Thymus (tissue), 11 donors: ENCODE measurements around the gene AS3MT. TPM values are rescaled to one million over a fixed set of nuclear protein-coding genes. Genes with fewer than 3 reads are reported as not detected.
"Not testable (repeated sequence)": the region's sequence is repeated elsewhere in the genome, so short reads cannot be mapped to it uniquely, and the experiment has no call there.

Source experiments
- DNase-seq, 9 donors: peaks; one replicate each; pipeline ENCODE4 v3.0.0-alpha.2; 2013; ENCODE audit warnings: low spot score in 9 of 9, low read depth in 6 of 9, missing footprints in 1 of 9
- H3K27ac ChIP-seq, 2 donors: one replicate each; pipeline ENCODE4 v1.5.1; 2013; ENCODE audit warnings: control low read depth in 1 of 2, low read depth in 1 of 2, low read length in 1 of 2, mild to moderate bottlenecking in 1 of 2, moderate library complexity in 1 of 2
- H3K27me3 ChIP-seq, 2 donors: one replicate each; pipeline ENCODE4 v1.5.1; 2013; ENCODE audit warnings: low read length in 1 of 2; ENCODE audit not compliant: control insufficient read depth in 2 of 2, insufficient read depth in 1 of 2
- H3K36me3 ChIP-seq, 2 donors: one replicate each; pipeline ENCODE4 v1.5.1; 2013; ENCODE audit warnings: low read length in 1 of 2, mild to moderate bottlenecking in 1 of 2, moderate library complexity in 1 of 2; ENCODE audit not compliant: control insufficient read depth in 2 of 2, insufficient read depth in 2 of 2
- H3K4me1 ChIP-seq, 2 donors: one replicate each; pipeline ENCODE4 v1.5.1; 2013; ENCODE audit warnings: low read length in 2 of 2; ENCODE audit not compliant: control insufficient read depth in 2 of 2, insufficient read depth in 2 of 2
- H3K4me3 ChIP-seq, 2 donors: one replicate each; pipeline ENCODE4 v1.5.1; 2013; ENCODE audit warnings: low read length in 2 of 2, control low read depth in 1 of 2, mild to moderate bottlenecking in 1 of 2
- H3K9me3 ChIP-seq, 2 donors: one replicate each; pipeline ENCODE4 v1.5.1; 2013; ENCODE audit warnings: low read length in 1 of 2, mild to moderate bottlenecking in 1 of 2; ENCODE audit not compliant: control insufficient read depth in 2 of 2, insufficient read depth in 1 of 2
- WGBS: extraction: QIAGEN DNeasy Blood & Tissue Kit; methylation state at CpG from one replicate; pipeline ENCODE4 v1.1.7; 2013; 5-methylcytosine and 5-hydroxymethylcytosine counted together
- polyA plus RNA-seq: library from polyadenylated mRNA; stranded (reverse); fragments of 200-250 nt; gene quantifications from one replicate; pipeline ENCODE4 v1.2.3, GENCODE V29; 2013
- total RNA-seq: library from RNA; stranded (reverse); fragments of 120-200 nt; gene quantifications from one replicate; pipeline ENCODE4 v1.2.4, GENCODE V29; 2013
- donor health status: healthy.

The AS3MT gene
- total and polyA plus RNA-seq, 2 donors: 5.2 to 6.4 TPM

GRCh38 chr10:102832987-102833386 lies 36.3 kb upstream of the AS3MT start:
- 96% methylated on average over 4 of the region's 4 CpGs for WGBS
- H3K27ac ChIP-seq: no peak overlapping the region

GRCh38 chr10:102834143-102834542 lies 35.1 kb upstream of the AS3MT start:
- Histone ChIP-seq H3K27me3 (no peaks in the 10 kb centered on the region), H3K4me3 (no peak overlapping the region), H3K27ac (no peak overlapping the region), H3K36me3 (no peaks in the 10 kb centered on the region), H3K4me1 (peaks cover 0 to 6% of the 10 kb centered on the region in 2 donors), H3K9me3 (peaks cover 1 to 7% of the 10 kb centered on the region in 2 donors)
- no peak for DNase-seq
- 86% methylated on average over 9 of the region's 9 CpGs for WGBS

More at GRCh38 chr10:102832987-102833386, 36.3 kb upstream of the AS3MT start:
- no peaks in the 10 kb centered on the region for H3K27me3 ChIP-seq
- no peak overlapping the region for H3K4me3 ChIP-seq
- H3K9me3 ChIP-seq: no peaks in the 10 kb centered on the region
- H3K36me3 ChIP-seq: no peaks in the 10 kb centered on the region
- peaks cover 0 to 9% of the 10 kb centered on the region in 2 donors for H3K4me1 ChIP-seq
- no peak for DNase-seq

GRCh38 chr10:102835007-102835482 lies 34.2 kb upstream of the AS3MT start:
- Histone ChIP-seq H3K27ac (no peak overlapping the region), H3K4me3 (no peak overlapping the region), H3K9me3 (peaks cover 1 to 7% of the 10 kb centered on the region in 2 donors), H3K4me1 (peaks cover 0 to 3% of the 10 kb centered on the region in 2 donors), H3K27me3 (no peaks in the 10 kb centered on the region), H3K36me3 (no peaks in the 10 kb centered on the region)
- 69% methylated on average over 11 of the region's 11 CpGs for WGBS
- DNase-seq: peak; percentile 45 to 92 (median 81)

GRCh38 chr10:102837230-102837721 lies 32.0 kb upstream of the AS3MT start, which contains the start of gene CYP17A1:
Gene CYP17A1 (minus strand): TSS chr10:102837413. CDS start chr10:102837361, 52 bp downstream.
- Histone ChIP-seq H3K27me3 (no peaks in the 10 kb centered on the region), H3K9me3 (peaks cover 1 to 7% of the 10 kb centered on the region in 2 donors), H3K4me1 (peaks cover 0 to 2% of the 10 kb centered on the region in 2 donors), H3K36me3 (no peaks in the 10 kb centered on the region), H3K27ac (no peak within 1 kb of the TSS), H3K4me3 (no peak within 1 kb of the TSS)
- 84% methylated on average over 5 of the region's 5 CpGs for WGBS
- no peak for DNase-seq

- H3K4me3 ChIP-seq, H3K27ac ChIP-seq, H3K36me3 ChIP-seq, H3K9me3 ChIP-seq, DNase-seq, H3K4me1 ChIP-seq, H3K27me3 ChIP-seq: not testable (repeated sequence)
- WGBS: 93% methylated on average over 9 of the region's 9 CpGs
Observed at GRCh38 chr10:102838276-102838927, 30.9 kb upstream of the AS3MT start.

GRCh38 chr10:102841827-102842345 lies 27.4 kb upstream of the AS3MT start:
- H3K9me3 ChIP-seq: peaks cover 1 to 7% of the 10 kb centered on the region in 2 donors
- H3K36me3 ChIP-seq: no peaks in the 10 kb centered on the region
- WGBS: 94% methylated on average over 11 of the region's 11 CpGs
- DNase-seq: no peak
- H3K4me1 ChIP-seq: no peaks in the 10 kb centered on the region
- no peak overlapping the region for H3K27ac ChIP-seq
- no peaks in the 10 kb centered on the region for H3K27me3 ChIP-seq
- no peak overlapping the region for H3K4me3 ChIP-seq

GRCh38 chr10:102843139-102843538 lies 26.1 kb upstream of the AS3MT start:
- H3K4me1 ChIP-seq, H3K9me3 ChIP-seq, DNase-seq, H3K4me3 ChIP-seq, H3K36me3 ChIP-seq, H3K27me3 ChIP-seq, H3K27ac ChIP-seq: not testable (repeated sequence)
- WGBS: 84% methylated on average over 8 of the region's 8 CpGs

- H3K9me3 ChIP-seq, H3K36me3 ChIP-seq, H3K4me1 ChIP-seq, H3K27me3 ChIP-seq, DNase-seq, H3K4me3 ChIP-seq, H3K27ac ChIP-seq: not testable (repeated sequence)
- 97% methylated on average over 6 of the region's 6 CpGs for WGBS
Observed at GRCh38 chr10:102844190-102844776, 25.0 kb upstream of the AS3MT start.

GRCh38 chr10:102845352-102845902 lies 23.8 kb upstream of the AS3MT start:
- H3K27ac ChIP-seq: no peak overlapping the region
- H3K4me1 ChIP-seq: no peaks in the 10 kb centered on the region
- no peak for DNase-seq
- no peak overlapping the region for H3K4me3 ChIP-seq
- no peaks in the 10 kb centered on the region for H3K27me3 ChIP-seq
- WGBS: 94% methylated on average over 9 of the region's 9 CpGs
- H3K36me3 ChIP-seq: peaks cover 0 to 6% of the 10 kb centered on the region in 2 donors
- H3K9me3 ChIP-seq: peaks cover 0 to 4% of the 10 kb centered on the region in 2 donors
